Activated CD8-positive, alpha-beta T cell treated with anti-CD3 and anti-CD28 coated beads for 36 hours (primary cell): ENCODE results near the gene CNOT1. TPM values are rescaled to one million over a fixed set of nuclear protein-coding genes. Genes with fewer than 3 reads are reported as not detected.
"Not testable (repeated sequence)": the region's sequence is repeated elsewhere in the genome, so short reads cannot be mapped to it uniquely, and the experiment has no call there.

Experiments used
- ATAC-seq: fragments of 200-7000 bp; cut with Tn5 transposase; one replicate; pipeline ENCODE4 v1.10.0; 2021; ENCODE audit warnings: mild to moderate bottlenecking, moderate library complexity
- CTCF ChIA-PET: fragments of 350-600 bp; sonication (Branson Sonifier 250); formaldehyde crosslinking; loops from one replicate; lab custom pipeline; 2021; ENCODE audit warnings: antibody characterized with exemption; lab: Charles Lee
- POLR2A ChIA-PET: fragments of 350-600 bp; sonication (Branson Sonifier 250); formaldehyde crosslinking; loops from one replicate; lab custom pipeline; 2021; ENCODE audit warnings: antibody characterized with exemption; lab: Charles Lee
- DNase-seq: peaks from one replicate; pipeline ENCODE4 v3.0.0-alpha.2; 2020
- H3K27ac Mint-ChIP-seq: one replicate; pipeline ENCODE4 v1.8.0; 2021; ENCODE audit warnings: mild to moderate bottlenecking, mixed read lengths
- H3K27me3 Mint-ChIP-seq: one replicate; pipeline ENCODE4 v1.8.0; 2021; ENCODE audit warnings: mixed read lengths
- H3K36me3 Mint-ChIP-seq: one replicate; pipeline ENCODE4 v1.8.0; 2021; ENCODE audit warnings: low read depth, mixed read lengths
- H3K4me1 Mint-ChIP-seq: one replicate; pipeline ENCODE4 v1.8.0; 2021; ENCODE audit warnings: low read depth, mixed read lengths
- H3K4me3 Mint-ChIP-seq: one replicate; pipeline ENCODE4 v1.8.0; 2021; ENCODE audit warnings: mild to moderate bottlenecking, moderate library complexity, mixed read lengths
- H3K9me3 Mint-ChIP-seq: one replicate; pipeline ENCODE4 v1.8.0; 2021; ENCODE audit warnings: mixed read lengths
- CTCF ChIP-seq: fragments of 200-600 bp; IDR thresholded peaks from one replicate; pipeline ENCODE4 v1.8.0; 2022; ENCODE audit warnings: antibody characterized with exemption, mild to moderate bottlenecking
- intact Hi-C: fragments of 100-400 bp; cut with micrococcal nuclease; formaldehyde crosslinking; loops from one replicate; pipeline ENCODE4 v1.10.0; 2022
- total RNA-seq, 2 experiments: library from RNA; stranded (reverse); gene quantifications; one replicate each; pipeline ENCODE4 v1.2.3, GENCODE V29; 2021

The CNOT1 gene
- total RNA-seq, 2 experiments from 2014 or later = 274 to 281 TPM

DNA sequence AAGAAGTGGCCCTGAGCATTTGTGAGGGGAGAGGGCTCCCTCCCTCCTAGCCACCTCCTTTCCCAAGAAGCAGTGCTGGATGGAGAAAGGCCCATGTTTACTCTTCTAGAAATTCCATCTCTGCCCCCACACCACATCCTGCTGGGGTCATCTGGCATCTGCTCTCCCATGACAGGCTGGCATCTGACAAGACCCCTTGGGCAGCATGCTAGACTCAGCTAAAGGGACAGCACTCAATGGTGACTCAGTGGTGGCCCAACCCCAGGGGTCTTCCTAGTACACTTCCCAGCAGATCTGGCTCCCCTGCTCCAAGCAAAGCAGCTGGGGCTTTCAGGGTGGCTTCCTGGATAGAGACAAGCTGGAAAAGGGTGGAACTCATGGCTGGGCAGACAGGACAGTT lies 40.6 kb upstream of the CNOT1 start:
- Mint-ChIP-seq H3K4me3 (no peak overlapping the region), H3K27me3 (no peaks in the 10 kb centered on the region), H3K36me3 (peaks cover 12% of the 10 kb centered on the region), H3K27ac (no peak overlapping the region), H3K9me3 (no peaks in the 10 kb centered on the region), H3K4me1 (no peaks in the 10 kb centered on the region)
- ChIA-PET CTCF (no interaction called here), POLR2A (no interaction called here)
- intact Hi-C loops = no loop called here
- ATAC-seq (no peak), DNase-seq (no peak)
- no peak for TF ChIP-seq CTCF

DNA sequence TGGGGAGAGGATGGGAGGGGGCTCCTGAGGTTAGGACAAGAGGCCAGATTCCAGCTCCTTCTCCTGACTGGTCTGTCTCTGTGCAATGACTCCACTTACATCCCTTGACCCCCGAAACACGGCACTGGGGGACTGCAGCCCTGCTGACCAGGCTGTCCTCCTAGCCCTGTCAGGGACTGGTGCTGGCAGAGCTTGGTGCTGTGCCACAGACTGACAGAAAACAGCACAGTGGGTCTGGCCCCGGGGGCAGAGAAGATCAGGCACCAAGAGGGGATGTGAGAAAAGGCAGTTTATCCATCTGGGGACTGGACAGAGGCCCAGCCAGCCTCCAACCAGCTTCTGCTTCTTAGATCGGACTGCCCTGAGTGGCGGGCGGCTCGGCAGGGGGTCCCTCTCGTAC lies 35.6 kb upstream of the CNOT1 start:
- Mint-ChIP-seq H3K27me3 (no peaks in the 10 kb centered on the region), H3K9me3 (no peaks in the 10 kb centered on the region), H3K36me3 (peaks cover 12% of the 10 kb centered on the region), H3K4me1 (no peaks in the 10 kb centered on the region), H3K4me3 (no peak overlapping the region), H3K27ac (no peak overlapping the region)
- ATAC-seq = no peak
- ChIA-PET CTCF (no interaction called here), POLR2A (no interaction called here)
- TF ChIP-seq CTCF = no peak
- intact Hi-C loops = loop anchor here (10.0 kb wide), 1 partner anchor 160 kb away; the partner anchor contains the start of gene NDRG4
- DNase-seq = no peak

- H3K36me3 Mint-ChIP-seq = no peaks in the 10 kb centered on the region
- H3K9me3 Mint-ChIP-seq = no peaks in the 10 kb centered on the region
- intact Hi-C loops = loop anchor here (10.0 kb wide), 1 partner anchor 157 kb away; the partner anchor contains the start of gene NDRG4
- peaks cover 2% of the 10 kb centered on the region for H3K27me3 Mint-ChIP-seq
- ChIA-PET POLR2A (no interaction called here), CTCF (interaction anchor here (0.7 to 1.8 kb wide), 10 partner anchors 8 to 325 kb away, joined by 3 to 7 read pairs (median 5); partner anchors contain the start of gene SLC38A7)
- DNase-seq (peak; percentile 32), ATAC-seq (peak; percentile 89)
- no peaks in the 10 kb centered on the region for H3K4me1 Mint-ChIP-seq
- no peak overlapping the region for H3K27ac Mint-ChIP-seq
- no peak for TF ChIP-seq CTCF
- no peak overlapping the region for H3K4me3 Mint-ChIP-seq
Measured at GRCh38 chr16:58661199-58661830, 31.7 kb upstream of the CNOT1 start.

- not testable (repeated sequence) for H3K4me3 Mint-ChIP-seq
Measured at GRCh38 chr16:58659911-58660310, 30.3 kb upstream of the CNOT1 start.

GRCh38 chr16:58658796-58659211 lies 29.2 kb upstream of the CNOT1 start:
- intact Hi-C loops = no loop called here
- no peak for TF ChIP-seq CTCF
- Mint-ChIP-seq H3K9me3 (no peaks in the 10 kb centered on the region), H3K36me3 (no peaks in the 10 kb centered on the region), H3K4me1 (no peaks in the 10 kb centered on the region), H3K27ac (no peak overlapping the region), H3K27me3 (peaks cover 2% of the 10 kb centered on the region), H3K4me3 (no peak overlapping the region)
- DNase-seq (no peak), ATAC-seq (no peak)
- ChIA-PET CTCF (interaction anchor here (0.8 kb wide), 1 partner anchor 97 kb away, joined by 4 read pairs; no protein-coding TSS in a partner anchor), POLR2A (no interaction called here)

More at GRCh38 chr16:58659911-58660310, 30.3 kb upstream of the CNOT1 start:
- CTCF ChIA-PET, H3K9me3 Mint-ChIP-seq, DNase-seq, ATAC-seq, H3K36me3 Mint-ChIP-seq, H3K27me3 Mint-ChIP-seq, H3K4me1 Mint-ChIP-seq, H3K27ac Mint-ChIP-seq: not testable (repeated sequence)
- POLR2A ChIA-PET = interaction anchor here (0.7 kb wide), 1 partner anchor 31 kb away, joined by 3 read pairs; no protein-coding TSS in a partner anchor
- intact Hi-C loops = loop anchor here (10.0 kb wide), 1 partner anchor 155 kb away; the partner anchor contains the start of gene NDRG4
